ENCODE data around the gene CHCT1.

DNA sequence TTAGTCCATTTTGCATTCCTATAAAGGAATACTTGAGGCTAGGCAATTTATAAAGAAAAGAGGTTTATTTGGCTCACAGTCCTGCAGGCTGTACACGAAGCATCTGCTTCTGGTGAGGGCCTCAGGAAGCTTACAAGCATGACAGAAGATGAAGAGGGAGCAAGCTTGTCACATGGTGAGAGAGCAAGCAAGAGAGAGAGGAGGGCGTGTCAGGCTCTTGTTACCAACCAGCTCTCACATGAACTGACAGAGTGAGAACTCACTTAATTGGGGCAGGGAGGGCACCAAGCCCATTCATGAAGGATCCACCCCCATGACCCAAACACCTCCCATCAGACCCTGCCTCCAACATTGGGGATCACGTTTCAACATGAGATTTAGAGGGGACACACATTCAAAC, 1.6 kb downstream of the CHCT1 start:
- TF ChIP-seq, protein P1, sequence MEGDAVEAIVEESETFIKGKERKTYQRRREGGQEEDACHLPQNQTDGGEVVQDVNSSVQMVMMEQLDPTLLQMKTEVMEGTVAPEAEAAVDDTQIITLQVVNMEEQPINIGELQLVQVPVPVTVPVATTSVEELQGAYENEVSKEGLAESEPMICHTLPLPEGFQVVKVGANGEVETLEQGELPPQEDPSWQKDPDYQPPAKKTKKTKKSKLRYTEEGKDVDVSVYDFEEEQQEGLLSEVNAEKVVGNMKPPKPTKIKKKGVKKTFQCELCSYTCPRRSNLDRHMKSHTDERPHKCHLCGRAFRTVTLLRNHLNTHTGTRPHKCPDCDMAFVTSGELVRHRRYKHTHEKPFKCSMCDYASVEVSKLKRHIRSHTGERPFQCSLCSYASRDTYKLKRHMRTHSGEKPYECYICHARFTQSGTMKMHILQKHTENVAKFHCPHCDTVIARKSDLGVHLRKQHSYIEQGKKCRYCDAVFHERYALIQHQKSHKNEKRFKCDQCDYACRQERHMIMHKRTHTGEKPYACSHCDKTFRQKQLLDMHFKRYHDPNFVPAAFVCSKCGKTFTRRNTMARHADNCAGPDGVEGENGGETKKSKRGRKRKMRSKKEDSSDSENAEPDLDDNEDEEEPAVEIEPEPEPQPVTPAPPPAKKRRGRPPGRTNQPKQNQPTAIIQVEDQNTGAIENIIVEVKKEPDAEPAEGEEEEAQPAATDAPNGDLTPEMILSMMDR (IDR thresholded peaks at IDR 0.05; ENCODE audit: extremely low read depth in 1 of 2, insufficient read depth in 1 of 2, low read depth in 1 of 2, low read length in 2 of 2), result no peak
- TF ChIP-seq EZH2 (IDR thresholded peaks at IDR 0.05; ENCODE audit: borderline replicate concordance, low read depth, low read length, severe bottlenecking) (no peak), FOS (IDR thresholded peaks at IDR 0.05; ENCODE audit: borderline replicate concordance, insufficient read depth, low read length) (no peak), POLR2A (IDR thresholded peaks at IDR 0.05; ENCODE audit: low read depth, low read length) (no peak), MYC (IDR thresholded peaks at IDR 0.05; ENCODE audit: low read depth, low read length) (no peak), POLR2AphosphoS5 (IDR thresholded peaks at IDR 0.05; ENCODE audit: insufficient read depth, low read depth, low read length) (no peak), JUN (IDR thresholded peaks at IDR 0.05; ENCODE audit: borderline replicate concordance, insufficient read depth, insufficient read length, low read depth) (no peak)
- TF ChIP-seq, protein P2, sequence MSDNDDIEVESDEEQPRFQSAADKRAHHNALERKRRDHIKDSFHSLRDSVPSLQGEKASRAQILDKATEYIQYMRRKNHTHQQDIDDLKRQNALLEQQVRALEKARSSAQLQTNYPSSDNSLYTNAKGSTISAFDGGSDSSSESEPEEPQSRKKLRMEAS (IDR thresholded peaks at IDR 0.05; ENCODE audit: insufficient read depth, insufficient read length), result no peak
